ENCODE measurements around the gene USP25.

Gene USP25

GRCh38 chr21:15768045-15768601, 38.3 kb downstream of the USP25 start:
- no peak for DNase-seq

GRCh38 chr21:15768853-15769252, 39.1 kb downstream of the USP25 start:
- DNase-seq: no peak

- DNase-seq: no peak
These were observed 41.5 kb downstream of the USP25 start for GRCh38 chr21:15771311-15771710.

- no peak for DNase-seq
These were observed 42.9 kb downstream of the USP25 start for GRCh38 chr21:15772654-15773053.

GRCh38 chr21:15774590-15774989, 44.8 kb downstream of the USP25 start:
- no peak for DNase-seq

- DNase-seq: no peak
These were observed 45.5 kb downstream of the USP25 start for GRCh38 chr21:15775291-15775690.

- DNase-seq: no peak
These were observed 46.2 kb downstream of the USP25 start for GRCh38 chr21:15775981-15776380.

GRCh38 chr21:15776818-15777217, 47.0 kb downstream of the USP25 start:
- no peak for DNase-seq

- DNase-seq: no peak
These were observed 52.2 kb downstream of the USP25 start for GRCh38 chr21:15781986-15782385.

- DNase-seq: no peak
These were observed 59.2 kb downstream of the USP25 start for GRCh38 chr21:15788847-15789523.

- DNase-seq: no peak
These were observed 63.3 kb downstream of the USP25 start for GRCh38 chr21:15793109-15793508.

- no peak for DNase-seq
These were observed 63.9 kb downstream of the USP25 start for GRCh38 chr21:15793550-15794235.

GRCh38 chr21:15794277-15794912, 64.6 kb downstream of the USP25 start:
- DNase-seq: no peak

GRCh38 chr21:15795533-15795932, 65.8 kb downstream of the USP25 start:
- DNase-seq: no peak

GRCh38 chr21:15797577-15798363, 68.0 kb downstream of the USP25 start:
- DNase-seq: no peak

GRCh38 chr21:15801352-15801863, 71.6 kb downstream of the USP25 start:
- DNase-seq: no peak

- DNase-seq: no peak
These were observed 74.6 kb downstream of the USP25 start for GRCh38 chr21:15804247-15805005.

GRCh38 chr21:15809065-15809464, 79.3 kb downstream of the USP25 start:
- no peak for DNase-seq

GRCh38 chr21:15809818-15810217, 80.0 kb downstream of the USP25 start:
- DNase-seq: no peak

- no peak for DNase-seq
These were observed 85.5 kb downstream of the USP25 start for GRCh38 chr21:15815285-15815684.

- no peak for DNase-seq
These were observed 90.5 kb downstream of the USP25 start for GRCh38 chr21:15820327-15820726.

GRCh38 chr21:15820852-15821379, 91.1 kb downstream of the USP25 start:
- no peak for DNase-seq

Data from activated naive CD4-positive, alpha-beta T cell treated with Interleukin-2 at 50 U/mL for 16 hours (primary cell).